ENCODE data around the gene ADAMTS13.

Gene ADAMTS13

DNA sequence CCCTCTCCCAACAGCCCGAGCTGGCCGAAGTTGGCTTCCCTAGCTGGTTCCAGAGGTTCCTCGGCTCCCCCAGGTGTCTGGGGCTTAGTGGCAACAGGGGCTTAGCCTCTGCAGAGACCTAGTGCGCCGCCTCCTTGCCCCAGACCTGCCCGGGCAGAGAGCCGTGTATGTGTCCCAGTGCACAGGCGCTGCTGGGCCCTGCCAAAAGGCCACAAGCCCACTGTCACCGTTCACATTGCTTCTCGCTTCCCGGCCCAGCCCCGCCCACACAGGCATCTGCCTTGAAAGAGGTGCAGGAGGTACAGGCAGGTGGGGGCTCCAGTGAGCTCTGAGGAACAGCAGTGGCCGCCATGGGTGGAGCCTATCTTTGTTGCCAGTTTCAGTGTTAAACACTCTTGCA lies 35.1 kb downstream of the ADAMTS13 start:
- DNase-seq: no peak

DNA sequence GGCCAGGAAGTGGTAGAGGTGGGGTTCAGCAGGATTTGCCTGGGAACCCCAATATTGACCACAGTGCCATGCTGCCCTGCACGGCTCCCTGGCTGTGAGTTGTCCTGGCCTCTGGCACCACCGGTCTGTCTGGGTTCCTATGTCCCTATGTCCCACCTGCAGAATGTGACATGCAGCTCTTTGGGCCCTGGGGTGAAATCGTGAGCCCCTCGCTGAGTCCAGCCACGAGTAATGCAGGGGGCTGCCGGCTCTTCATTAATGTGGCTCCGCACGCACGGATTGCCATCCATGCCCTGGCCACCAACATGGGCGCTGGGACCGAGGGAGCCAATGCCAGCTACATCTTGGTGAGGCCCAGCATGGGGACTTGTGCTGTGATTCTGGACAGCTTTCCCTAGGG lies 35.6 kb downstream of the ADAMTS13 start:
- no peak for DNase-seq

DNA sequence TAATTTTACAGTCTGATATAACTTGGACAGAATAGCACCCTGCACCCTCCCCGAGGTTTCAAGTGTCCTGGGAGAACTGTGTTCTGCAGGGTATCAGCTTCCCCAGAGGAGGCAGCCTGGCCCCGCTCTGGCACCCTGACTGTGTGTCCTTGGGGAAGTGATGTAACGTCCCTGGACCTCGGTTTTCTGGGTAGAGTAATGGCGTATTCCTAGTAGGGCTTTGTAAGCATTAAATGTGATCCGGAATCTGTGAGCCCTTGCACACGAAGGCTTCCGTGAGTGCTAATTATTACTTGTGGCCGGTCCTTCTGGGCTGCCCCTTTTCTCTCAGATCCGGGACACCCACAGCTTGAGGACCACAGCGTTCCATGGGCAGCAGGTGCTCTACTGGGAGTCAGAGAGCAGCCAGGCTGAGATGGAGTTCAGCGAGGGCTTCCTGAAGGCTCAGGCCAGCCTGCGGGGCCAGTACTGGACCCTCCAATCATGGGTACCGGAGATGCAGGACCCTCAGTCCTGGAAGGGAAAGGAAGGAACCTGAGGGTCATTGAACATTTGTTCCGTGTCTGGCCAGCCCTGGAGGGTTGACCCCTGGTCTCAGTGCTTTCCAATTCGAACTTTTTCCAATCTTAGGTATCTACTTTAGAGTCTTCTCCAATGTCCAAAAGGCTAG lies 36.6 kb downstream of the ADAMTS13 start:
- no peak for DNase-seq

DNA sequence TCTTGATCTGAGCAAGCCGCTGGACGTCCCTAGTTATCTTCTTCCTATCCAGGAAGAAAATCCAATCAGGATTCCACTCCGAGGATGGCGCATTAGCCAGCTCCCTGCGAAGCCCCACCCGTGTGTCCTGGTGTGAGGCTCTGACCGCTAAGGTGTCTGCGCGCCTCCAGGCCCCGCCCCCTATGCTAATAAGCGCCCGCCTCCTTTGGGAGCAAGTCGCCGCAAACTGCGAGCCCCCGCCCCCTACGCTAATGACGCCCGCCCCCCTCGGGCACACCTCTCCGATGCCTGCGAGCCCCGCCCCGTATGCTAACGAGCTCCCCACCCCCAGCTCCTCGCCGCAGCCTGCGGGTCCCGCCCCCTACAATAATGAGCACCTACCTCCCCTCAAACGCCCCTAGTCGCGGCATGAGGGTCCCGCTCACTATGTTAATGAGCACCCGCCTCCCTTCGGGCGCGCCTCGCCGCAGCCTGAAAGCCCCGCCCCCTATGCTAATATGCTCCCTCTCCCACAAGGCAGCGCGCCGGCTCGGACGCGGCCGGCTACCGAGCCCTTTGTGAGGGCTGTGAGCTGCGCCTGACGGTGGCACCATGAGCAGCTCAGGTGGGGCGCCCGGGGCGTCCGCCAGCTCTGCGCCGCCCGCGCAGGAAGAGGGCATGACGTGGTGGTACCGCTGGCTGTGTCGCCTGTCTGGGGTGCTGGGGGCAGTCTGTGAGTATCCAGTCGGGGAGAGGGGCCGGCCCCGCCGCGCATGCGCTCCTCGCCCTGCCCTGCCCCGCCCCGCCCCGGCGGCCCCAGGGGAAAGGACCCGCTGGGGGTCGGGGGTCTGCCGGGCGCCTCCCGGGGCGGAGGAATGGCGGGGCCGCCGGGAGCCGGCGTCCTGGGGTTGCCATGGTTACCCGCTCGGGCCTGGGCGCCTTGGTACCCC lies 37.6 kb downstream of the ADAMTS13 start, which contains the start of gene CACFD1:
Gene CACFD1, plus strand, starts transcription at position 503 of the 929 bp plus-strand sequence. Its CDS starts 89 bp downstream, at position 592.
- peak; percentile 99 for DNase-seq

DNA sequence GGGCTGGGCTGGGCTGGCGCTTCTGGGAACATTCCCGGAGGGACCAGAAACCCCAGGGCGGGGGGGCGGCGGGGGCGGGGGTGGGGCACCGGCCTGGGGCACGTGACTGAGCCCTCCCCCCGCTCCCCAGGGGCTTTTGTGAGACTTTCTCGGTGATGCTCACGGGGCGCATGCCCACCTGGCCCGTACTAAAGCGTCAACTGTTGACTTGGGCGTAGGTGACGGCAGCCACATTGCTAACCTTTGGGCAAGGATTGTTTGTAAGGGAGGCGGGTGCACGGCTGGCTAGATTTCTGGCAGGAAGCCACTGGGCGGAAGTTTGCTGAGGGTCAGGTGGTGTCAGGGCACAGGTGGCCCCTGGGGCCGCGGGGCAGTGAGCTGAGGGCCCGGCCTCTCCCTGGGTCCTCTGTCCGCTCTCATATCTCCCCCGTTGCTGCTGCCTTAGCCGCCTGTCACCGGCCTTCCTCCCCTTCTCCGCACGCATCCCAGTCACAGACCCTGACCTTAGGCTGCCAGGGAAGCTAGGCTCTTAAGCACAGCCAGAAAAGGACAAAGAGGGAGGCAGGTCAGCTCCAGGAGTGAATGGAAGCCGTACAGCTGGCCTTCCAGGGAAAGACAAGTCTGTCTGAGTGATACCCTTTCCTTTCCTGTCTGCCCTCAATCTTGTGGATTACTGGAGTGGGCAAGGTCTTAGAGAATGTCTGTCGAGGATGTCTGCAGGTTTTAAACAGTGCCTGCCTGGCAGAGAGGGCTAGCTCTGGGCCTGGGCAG lies 38.4 kb downstream of the ADAMTS13 start:
- peak; percentile 70 for DNase-seq

DNA sequence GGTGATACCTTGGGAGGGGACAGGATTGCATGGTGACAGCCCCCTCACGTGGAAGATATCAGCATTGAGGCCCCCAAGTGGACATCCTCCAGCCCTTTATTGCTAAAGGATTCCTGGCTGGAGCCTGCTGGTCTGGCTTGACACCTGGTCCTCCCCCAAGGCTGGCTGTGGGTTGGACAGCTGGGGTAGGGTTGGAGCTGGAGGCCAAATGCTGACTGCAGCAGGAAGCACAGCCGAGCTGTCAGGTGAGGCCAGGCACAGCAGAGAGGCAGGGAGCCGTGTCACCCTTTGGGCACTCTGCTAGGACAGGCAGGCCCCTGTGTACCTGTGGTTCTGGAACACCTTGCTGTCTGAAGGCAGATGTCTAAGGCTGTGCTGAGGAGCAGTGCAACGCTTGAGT lies 39.8 kb downstream of the ADAMTS13 start:
- no peak for DNase-seq

DNA sequence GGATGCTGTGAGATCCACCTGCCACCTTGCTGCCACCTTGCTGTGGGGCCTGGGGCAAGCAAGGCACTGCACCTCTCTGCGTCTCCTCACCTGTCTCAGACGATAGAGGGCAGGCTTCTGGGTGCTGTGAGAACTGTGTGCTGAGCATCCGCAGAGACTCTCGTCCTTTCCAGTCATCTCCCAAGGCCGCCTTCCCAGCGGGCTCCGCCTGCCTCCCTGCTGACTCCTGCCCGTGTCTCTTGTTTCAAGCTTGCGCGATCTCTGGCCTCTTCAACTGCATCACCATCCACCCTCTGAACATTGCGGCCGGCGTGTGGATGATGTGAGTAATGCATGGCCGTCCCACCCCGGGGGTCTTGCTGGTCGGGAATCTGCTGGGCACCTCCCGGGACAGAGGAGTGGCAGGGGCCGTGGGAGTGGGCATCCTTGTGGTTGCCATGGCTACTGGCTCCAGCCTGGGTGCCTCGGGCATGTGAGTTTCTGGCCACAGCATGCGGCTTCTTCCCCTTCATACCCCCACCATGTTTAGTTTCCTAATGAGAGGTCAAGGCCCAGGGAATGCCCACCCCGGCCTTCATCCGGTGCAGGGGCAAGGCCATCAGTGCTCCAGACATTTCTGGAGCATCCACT lies 41.2 kb downstream of the ADAMTS13 start:
- no peak for DNase-seq

DNA sequence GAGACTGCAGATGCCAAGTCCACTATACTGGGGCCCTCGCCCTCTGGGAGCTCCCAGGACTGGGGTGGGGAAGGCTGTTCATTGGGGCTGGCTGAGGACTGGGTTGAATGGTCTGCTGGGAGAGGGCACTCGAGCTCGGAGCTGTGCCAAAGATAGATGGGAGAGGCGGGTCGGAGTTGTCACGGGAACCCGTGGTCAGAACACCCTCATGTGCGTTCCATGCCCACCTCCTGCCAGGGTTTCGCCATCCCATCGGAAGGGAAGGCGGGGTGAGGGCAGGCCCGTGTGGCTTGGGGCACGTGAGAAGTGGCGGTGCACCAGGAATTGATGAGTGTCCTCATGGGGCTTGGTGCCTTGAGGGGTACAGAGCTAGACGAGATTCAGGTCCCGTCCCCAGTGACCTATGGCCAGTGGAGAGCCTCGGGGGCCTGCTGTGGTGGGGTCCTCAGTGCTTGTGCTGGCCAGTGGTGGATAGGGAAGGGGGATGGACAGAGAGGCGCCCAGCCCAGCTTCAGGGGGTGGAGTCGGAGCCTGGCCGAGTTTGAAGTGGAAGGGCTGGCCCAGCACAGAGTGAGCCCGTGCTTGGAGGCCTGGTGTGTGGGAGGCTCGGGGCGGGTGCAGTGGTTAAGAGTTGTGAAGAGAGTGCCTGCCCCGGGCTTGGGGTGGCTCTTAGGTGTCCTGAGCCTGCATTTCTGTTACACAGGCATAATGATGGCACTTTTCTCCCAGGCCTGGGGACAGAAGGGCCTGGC lies 41.9 kb downstream of the ADAMTS13 start:
- DNase-seq: no peak

DNA sequence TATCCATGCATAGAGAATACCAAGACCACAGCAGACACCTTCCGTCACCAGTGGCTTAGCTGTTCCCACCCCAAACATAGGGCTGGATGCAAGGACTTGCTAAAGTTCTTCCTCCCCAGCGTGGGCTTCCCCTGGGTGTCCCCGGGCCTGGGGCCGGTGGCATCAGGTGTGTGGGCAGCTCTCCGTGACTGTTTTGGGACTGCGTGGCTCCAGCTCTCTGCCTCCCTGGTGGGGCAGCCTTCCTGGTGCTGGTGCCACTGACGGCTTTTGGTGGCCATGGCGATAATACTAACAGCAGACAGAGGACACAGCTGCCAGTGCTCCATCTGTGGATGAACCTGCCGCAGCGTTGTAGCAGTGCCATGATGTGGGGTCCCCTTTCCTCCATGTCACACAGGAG lies 42.5 kb downstream of the ADAMTS13 start:
- no peak for DNase-seq

DNA sequence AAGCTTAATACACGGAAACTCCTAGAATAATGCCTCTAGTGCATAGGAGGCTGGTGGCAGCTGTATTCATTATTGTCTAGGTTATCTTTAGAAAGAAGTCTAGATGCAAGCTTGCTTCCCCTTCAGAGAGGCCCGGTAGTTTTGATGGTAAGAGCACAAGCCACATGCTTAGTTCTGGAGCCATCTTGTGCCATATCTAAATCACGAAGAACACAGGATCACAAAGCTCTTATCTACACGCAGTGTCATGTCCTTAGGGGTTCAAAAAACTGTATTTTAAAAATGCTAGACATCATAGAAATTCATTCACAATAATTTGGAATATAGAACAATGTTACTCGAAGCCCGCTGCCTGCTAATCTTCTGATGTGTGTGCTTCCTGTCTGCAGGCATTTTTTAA lies 43.8 kb downstream of the ADAMTS13 start:
- DNase-seq: no peak

DNA sequence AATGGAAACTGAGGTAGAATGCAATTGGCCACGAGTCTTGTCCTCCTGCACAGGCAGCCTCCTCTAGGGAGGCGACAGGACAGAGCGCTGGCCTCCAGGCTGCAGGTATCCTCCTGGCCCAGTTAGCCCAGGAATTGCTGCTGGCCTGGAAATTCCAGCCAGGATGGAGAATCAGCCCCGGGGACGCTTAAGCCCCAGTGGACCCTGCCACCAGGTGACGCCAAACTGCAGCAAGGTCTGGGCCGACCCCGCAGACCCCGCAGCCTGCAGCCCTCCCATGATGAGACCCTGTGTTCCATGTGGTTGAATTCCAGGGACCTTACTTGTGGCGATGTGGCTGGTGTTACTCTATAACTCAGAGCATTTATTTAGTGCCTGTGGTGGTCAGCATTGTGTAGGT lies 44.9 kb downstream of the ADAMTS13 start:
- DNase-seq: no peak

DNA sequence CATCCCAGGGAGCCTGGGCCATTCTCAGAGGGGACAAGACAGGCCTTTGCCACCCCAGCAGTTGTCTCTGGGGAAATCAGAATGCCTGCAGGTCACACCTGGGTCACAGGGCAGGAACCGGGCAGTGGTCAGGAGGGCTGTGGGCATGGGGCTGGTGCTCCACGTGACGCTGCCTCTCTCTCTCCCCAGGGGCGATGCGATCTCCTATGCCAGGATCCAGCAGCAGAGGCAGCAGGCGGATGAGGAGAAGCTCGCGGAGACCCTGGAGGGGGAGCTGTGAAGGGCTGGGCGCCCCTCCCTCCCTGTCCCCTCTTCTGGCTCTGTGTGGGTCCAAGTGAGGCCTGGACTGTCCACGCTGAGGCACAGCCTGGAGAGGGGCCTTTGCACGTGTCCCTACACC lies 46.2 kb downstream of the ADAMTS13 start:
- DNase-seq: no peak

DNA sequence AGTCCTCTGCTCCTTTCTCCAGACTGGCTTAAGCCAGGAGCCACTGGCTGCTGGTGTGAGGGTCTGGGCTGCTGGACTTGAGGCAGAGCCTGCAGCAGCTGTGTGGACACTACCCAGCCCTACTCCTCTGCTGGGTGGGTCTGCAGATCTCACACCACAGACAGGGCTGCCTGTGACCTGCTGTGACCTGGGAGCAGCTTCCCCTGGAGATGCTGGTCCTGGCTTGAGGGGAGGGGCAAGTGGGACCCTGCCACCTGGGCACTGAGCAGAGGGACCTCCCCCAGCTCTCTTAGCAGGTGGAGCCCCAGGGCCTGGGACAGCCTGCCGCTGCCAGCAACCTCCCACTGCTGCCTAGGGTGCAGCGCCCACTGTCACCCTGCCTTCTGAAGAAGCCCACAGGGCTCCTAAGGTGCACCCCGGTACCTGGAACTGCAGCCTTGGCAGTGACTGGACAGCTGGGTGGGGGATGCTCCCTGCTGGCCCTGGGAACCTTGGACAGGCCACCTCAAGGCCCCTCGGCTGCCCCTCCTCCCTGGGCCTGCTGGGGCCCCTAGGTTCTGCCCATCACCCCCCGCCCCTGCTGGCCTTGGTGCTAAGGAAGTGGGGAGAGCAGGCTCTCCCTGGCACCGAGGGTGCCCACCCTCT lies 46.7 kb downstream of the ADAMTS13 start:
- no peak for DNase-seq

DNA sequence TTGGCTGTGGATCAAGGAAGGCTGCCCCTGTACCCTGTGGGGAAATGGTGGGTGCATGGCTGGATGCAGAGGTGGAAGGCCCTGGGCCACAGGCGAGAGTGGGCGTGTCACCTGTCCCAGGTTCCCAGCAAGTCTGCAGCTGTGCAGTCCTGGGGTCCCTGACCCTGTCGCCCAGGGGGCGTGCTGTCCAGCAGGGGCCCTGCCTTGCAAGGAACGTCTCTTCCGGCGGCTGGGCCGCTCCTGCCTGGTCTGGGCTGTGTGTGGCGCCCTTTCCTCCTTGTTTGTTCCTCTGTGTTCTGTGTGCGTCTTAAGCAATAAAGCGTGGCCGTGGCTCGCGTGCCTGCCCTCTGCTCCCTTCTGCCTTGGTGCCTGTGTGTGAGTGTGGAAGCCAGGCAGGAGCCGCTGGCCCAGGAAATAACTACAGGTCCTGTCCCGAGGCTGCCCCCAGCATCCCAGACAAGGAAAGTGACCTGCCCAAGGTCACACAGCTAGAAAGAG lies 48.3 kb downstream of the ADAMTS13 start:
- no peak for DNase-seq

DNA sequence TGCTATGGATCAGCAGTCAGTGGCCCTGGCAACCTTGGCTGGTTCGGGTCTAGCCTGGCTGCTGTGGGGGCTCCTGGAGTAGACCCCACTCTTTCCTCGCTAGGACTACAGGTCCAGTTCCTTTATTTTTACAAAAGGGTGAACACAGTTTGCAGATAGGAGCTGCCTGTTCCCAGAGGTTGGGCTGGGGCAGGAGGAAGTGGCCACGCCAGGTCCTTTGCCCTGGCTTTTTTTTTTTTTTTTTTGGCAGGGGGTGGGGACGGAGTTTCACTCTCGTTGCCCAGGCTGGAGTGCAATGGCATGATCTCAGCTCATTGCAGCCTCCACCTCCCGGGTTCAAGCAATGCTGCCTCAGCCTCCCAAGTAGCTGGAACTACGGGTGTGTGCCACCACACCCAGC lies 48.8 kb downstream of the ADAMTS13 start:
- no peak for DNase-seq

DNA sequence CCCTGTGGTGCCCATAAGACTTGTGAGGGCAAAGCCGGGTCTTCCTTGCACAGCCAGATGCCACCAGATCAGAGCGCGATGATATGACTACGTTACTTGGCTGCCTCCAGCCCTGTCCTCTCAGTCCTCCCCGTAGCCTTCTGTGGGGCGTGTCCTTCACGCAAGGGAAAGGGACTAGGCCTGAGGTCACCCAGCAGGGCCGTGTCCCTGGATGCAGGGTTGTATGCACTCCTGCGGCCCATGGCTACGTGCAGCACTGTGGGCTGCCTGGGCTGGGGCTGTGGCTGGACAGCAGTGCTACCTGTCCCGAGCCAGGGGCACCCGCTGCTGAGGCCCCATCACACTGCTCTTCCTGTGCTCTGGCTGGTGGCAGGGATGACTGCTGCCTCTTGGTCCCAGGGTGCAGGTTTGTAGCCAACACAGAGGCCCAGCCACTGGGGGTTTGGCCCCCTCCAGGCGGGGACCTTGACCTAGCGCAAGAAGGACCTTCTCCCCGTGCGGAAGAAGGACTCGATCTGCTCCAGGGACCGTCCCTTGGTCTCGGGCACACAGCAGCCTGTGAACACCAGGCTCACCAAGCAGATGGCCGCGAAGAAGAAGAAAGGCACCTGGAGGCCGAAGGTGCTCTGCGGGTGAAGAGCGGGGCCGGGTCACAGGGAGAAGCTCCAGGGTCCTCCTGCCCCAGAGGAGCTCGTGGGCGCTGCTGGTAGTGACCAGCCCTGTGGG lies 49.5 kb downstream of the ADAMTS13 start:
- DNase-seq: no peak

DNA sequence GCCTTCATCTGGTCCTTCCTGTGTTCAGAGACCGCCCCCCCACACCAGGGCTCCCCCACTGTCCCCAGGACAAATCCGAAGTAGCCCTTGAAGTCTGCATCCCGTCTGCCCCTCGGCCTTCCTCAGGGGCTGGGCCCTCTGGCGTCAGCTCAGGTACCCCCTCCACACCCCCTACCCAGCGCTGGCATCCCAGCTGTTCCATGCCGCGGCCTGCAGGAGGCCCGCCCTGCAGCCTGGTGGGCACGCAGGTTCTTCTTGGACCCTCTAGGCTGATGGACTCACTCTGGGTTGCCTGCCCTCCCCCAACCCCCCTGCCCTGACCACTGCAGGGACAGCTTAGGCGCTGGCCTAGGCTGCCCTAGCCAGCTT lies 50.1 kb downstream of the ADAMTS13 start:
- no peak for DNase-seq

DNA sequence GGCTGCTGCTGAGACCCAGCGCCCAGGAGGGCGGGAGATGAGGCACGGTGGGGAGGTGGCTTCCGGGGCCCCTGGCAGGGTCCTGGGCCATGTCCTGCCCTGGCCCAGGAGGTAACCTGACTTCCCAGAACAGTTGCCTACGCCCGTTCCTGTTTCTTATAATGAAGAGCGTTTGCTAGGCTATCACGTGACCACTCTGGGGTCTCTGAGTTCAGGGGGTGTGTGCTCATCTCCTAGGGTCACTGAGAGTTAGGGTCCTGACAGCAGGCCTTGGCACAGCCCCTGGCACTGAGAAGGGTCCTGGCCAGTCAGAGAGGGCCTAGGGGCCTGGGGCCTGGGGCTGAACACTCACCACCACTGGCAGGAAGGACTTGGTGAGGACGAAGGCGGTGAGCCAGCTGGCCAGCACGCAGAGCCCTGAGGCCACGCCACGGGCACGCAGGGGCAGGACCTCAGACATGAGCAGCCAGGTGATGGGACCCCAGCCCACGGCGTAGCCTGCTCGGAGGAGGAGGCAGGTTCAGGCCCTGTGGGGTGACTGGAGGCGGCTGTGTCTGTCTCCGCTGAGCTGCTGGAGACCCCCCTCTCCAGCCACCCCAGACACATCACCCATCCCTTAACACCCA lies 50.7 kb downstream of the ADAMTS13 start:
- DNase-seq: no peak

DNA sequence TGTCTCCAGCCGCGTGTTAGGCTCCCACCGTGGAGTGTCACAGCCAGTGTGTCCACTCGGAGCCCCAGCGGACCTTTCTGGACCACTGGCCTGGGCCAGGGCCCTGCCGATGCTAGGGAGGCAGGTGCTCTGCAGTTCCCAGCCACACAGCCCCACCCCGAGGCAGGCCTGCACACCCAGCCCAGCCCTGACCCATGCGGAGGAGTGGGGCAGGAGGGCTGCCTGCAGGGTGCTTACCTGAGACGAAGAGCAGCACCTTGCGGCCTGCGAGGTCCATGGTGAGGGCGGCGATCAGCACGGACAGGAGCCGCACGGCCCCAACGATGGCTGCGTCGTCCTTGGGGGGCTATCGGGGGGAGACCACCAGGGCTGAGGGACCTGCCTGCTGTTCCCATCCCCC lies 51.6 kb downstream of the ADAMTS13 start:
- DNase-seq: no peak

DNA sequence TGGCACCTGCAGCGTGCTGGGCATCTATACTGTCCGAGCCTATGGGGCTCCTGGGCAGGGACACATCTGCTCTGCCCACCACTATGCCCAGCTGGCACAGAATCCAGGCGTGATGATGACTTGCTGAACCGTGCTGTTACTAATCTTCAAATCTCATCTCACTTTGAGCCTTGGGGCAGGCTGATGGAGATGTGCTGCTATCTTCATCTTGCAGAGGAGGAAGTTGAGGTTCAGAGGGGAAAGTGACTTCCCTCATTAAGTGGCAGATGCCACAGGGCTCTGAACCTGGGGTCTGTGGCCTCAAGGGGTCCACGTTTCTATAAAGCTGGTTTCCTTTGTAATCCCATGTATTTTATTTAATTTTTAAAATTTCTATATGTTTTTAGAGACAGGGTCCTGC lies 52.0 kb downstream of the ADAMTS13 start:
- no peak for DNase-seq
